H1 (cell line): ENCODE data around the gene PRDX5. TPM values are rescaled to one million over a fixed set of nuclear protein-coding genes. Genes with fewer than 3 reads are reported as not detected.
A peak's percentile ranks its signal among the peaks of the same experiment; 100 is the strongest.

Experiments
- CTCF ChIA-PET: fragments of 300-600 bp; sonication (Branson Sonifier 250); formaldehyde crosslinking; loops from one replicate; lab custom pipeline; 2021; ENCODE audit not compliant: partially characterized antibody; lab: Charles Lee
- POLR2A ChIA-PET: fragments of 300-600 bp; sonication (Branson Sonifier 250); formaldehyde crosslinking; loops from one replicate; lab custom pipeline; 2021; ENCODE audit warnings: inconsistent platforms; ENCODE audit not compliant: partially characterized antibody; lab: Charles Lee
- DNase-seq, 2 experiments: peaks; one replicate each; pipeline versions ENCODE4 v3.0.0 to v3.0.0-alpha.2; 2010 to 2022; ENCODE audit warnings: low spot score in 2 of 2, low read depth in 1 of 2, mixed read lengths in 1 of 2
- FAIRE-seq: peaks from 2 replicates; lab custom pipeline; 2011; peaks lifted over from hg19 to GRCh38; lab: Jason Lieb, UNC
- H2AFZ ChIP-seq: 2 replicates; pipeline ENCODE4 v1.8.1; 2012; ENCODE audit warnings: low read length, inconsistent platforms
- H2AK5ac ChIP-seq: 2 replicates; pipeline ENCODE4 v1.6.1; 2013; ENCODE audit warnings: low read depth, low read length
- H2BK120ac ChIP-seq: replicated peaks from 2 replicates; pipeline ENCODE3; 2013; ENCODE audit warnings: low read depth, low read length, inconsistent platforms
- H2BK12ac ChIP-seq: 2 replicates; pipeline ENCODE4 v1.6.1; 2013; ENCODE audit warnings: low read depth, low read length
- H2BK15ac ChIP-seq: 2 replicates; pipeline ENCODE4 v1.6.1; 2013; ENCODE audit warnings: low read length
- H2BK20ac ChIP-seq: 2 replicates; pipeline ENCODE4 v1.6.1; 2013; ENCODE audit warnings: low read length
- H2BK5ac ChIP-seq: 2 replicates; pipeline ENCODE4 v1.6.1; 2013; ENCODE audit warnings: low read depth, low read length
- H3K14ac ChIP-seq: 2 replicates; pipeline ENCODE4 v1.6.1; 2013; ENCODE audit warnings: inconsistent platforms; ENCODE audit not compliant: insufficient read length
- H3K18ac ChIP-seq: 2 replicates; pipeline ENCODE4 v1.6.1; 2013; ENCODE audit warnings: low read length; ENCODE audit errors: extremely low read depth
- H3K23ac ChIP-seq: 2 replicates; pipeline ENCODE4 v1.6.1; 2013; ENCODE audit warnings: inconsistent platforms; ENCODE audit not compliant: insufficient read length
- H3K23me2 ChIP-seq: 2 replicates; pipeline ENCODE4 v1.6.1; 2013; ENCODE audit warnings: low read depth, low read length
- H3K27ac ChIP-seq: 2 replicates; pipeline ENCODE4 v1.6.1; 2011; ENCODE audit warnings: low read depth, low read length, inconsistent platforms
- H3K27me3 ChIP-seq, 4 experiments: replicated peaks in 1 of 4; 1 replicate in 1 of 4; 2 replicates in 3 of 4; pipeline versions ENCODE4 v1.6.1 to v1.8.1; 2011 to 2013; ENCODE audit warnings: low read length in 3 of 4, mild to moderate bottlenecking in 3 of 4, inconsistent platforms in 2 of 4, mixed read lengths in 2 of 4, moderate library complexity in 1 of 4; ENCODE audit not compliant: control insufficient read depth in 3 of 4, insufficient read depth in 3 of 4; ENCODE audit errors: extremely low read depth in 1 of 4
- H3K36me3 ChIP-seq, 4 experiments: 2 replicates each; pipeline versions ENCODE4 v1.6.1 to v1.8.1; 2011 to 2013; ENCODE audit warnings: mild to moderate bottlenecking in 4 of 4, low read length in 3 of 4, moderate library complexity in 2 of 4, control low read depth in 1 of 4, inconsistent platforms in 1 of 4; ENCODE audit not compliant: insufficient read depth in 4 of 4, control insufficient read depth in 2 of 4
- H3K4ac ChIP-seq: replicated peaks from 2 replicates; pipeline ENCODE3; 2013; ENCODE audit warnings: low read length, low read depth, mixed read lengths, inconsistent platforms; ENCODE audit not compliant: insufficient read length
- H3K4me1 ChIP-seq, 4 experiments: replicated peaks in 1 of 4; 1 replicate in 1 of 4; 2 replicates in 3 of 4; pipeline versions ENCODE4 v1.6.1 to v1.8.1; 2011 to 2013; ENCODE audit warnings: low read length in 3 of 4, inconsistent platforms in 2 of 4, mixed read lengths in 1 of 4; ENCODE audit not compliant: insufficient read depth in 4 of 4, control insufficient read depth in 3 of 4
- H3K4me2 ChIP-seq, 2 experiments: 2 replicates each; pipeline versions ENCODE4 v1.6.1 to v1.8.1; 2011 to 2013; ENCODE audit warnings: low read depth in 2 of 2, low read length in 2 of 2, control low read depth in 1 of 2, inconsistent platforms in 1 of 2, mild to moderate bottlenecking in 1 of 2; ENCODE audit not compliant: insufficient read depth in 1 of 2
- H3K4me3 ChIP-seq, 4 experiments: fragments of 200-600, 300-600 bp in 1 of 4; sonication (generic), shearing (Covaris generic), sonication (Bioruptor Twin) in 1 of 4; 2 replicates each; pipeline versions ENCODE4 v1.5.1 to v1.8.1; 2011 to 2016; ENCODE audit warnings: low read length in 4 of 4, low read depth in 3 of 4, control low read depth in 2 of 4, inconsistent platforms in 2 of 4, mild to moderate bottlenecking in 2 of 4, mixed read lengths in 1 of 4, moderate library complexity in 1 of 4; ENCODE audit not compliant: insufficient read depth in 2 of 4; ENCODE audit errors: extremely low read depth in 1 of 4
- H3K56ac ChIP-seq: replicated peaks from 2 replicates; pipeline ENCODE3; 2013; ENCODE audit warnings: low read depth, mild to moderate bottlenecking, mixed read lengths, low read length, inconsistent platforms; ENCODE audit not compliant: insufficient read length
- H3K79me1 ChIP-seq: 2 replicates; pipeline ENCODE4 v1.6.1; 2013; ENCODE audit warnings: low read depth, low read length, control low read depth
- H3K79me2 ChIP-seq, 2 experiments: 2 replicates each; pipeline versions ENCODE4 v1.6.1 to v1.8.1; 2012 to 2013; ENCODE audit warnings: low read length in 2 of 2, mild to moderate bottlenecking in 2 of 2, inconsistent platforms in 1 of 2; ENCODE audit not compliant: insufficient read depth in 2 of 2, control insufficient read depth in 1 of 2
- H3K9ac ChIP-seq, 4 experiments: replicated peaks in 1 of 4; 1 replicate in 1 of 4; 2 replicates in 3 of 4; pipeline versions ENCODE4 v1.6.1 to v1.8.1; 2011 to 2013; ENCODE audit warnings: low read depth in 3 of 4, low read length in 3 of 4, control low read depth in 2 of 4, mild to moderate bottlenecking in 2 of 4, moderate library complexity in 2 of 4, inconsistent platforms in 1 of 4; ENCODE audit errors: extremely low read depth in 1 of 4
- H3K9me3 ChIP-seq, 2 experiments: 2 replicates each; pipeline versions ENCODE4 v1.6.1 to v1.8.1; 2012 to 2013; ENCODE audit warnings: mild to moderate bottlenecking in 2 of 2, moderate library complexity in 2 of 2, control low read depth in 1 of 2, inconsistent platforms in 1 of 2, low read depth in 1 of 2, low read length in 1 of 2, mixed read lengths in 1 of 2; ENCODE audit not compliant: insufficient read depth in 2 of 2
- H4K20me1 ChIP-seq, 2 experiments: replicated peaks in 1 of 2; 2 replicates each; pipeline versions ENCODE3 to v1.8.1; 2011 to 2013; ENCODE audit warnings: inconsistent platforms in 2 of 2, low read length in 2 of 2, mild to moderate bottlenecking in 1 of 2; ENCODE audit not compliant: insufficient read depth in 2 of 2, control insufficient read depth in 1 of 2
- H4K5ac ChIP-seq: 2 replicates; pipeline ENCODE4 v1.6.1; 2013; ENCODE audit warnings: low read length, low read depth, mixed read lengths, inconsistent platforms; ENCODE audit not compliant: insufficient read length
- H4K8ac ChIP-seq: 2 replicates; pipeline ENCODE4 v1.8.0; 2013; ENCODE audit warnings: mild to moderate bottlenecking, moderate library complexity, low read length, inconsistent platforms; ENCODE audit not compliant: insufficient read depth; ENCODE audit errors: extremely low read depth
- H4K91ac ChIP-seq: replicated peaks from 2 replicates; pipeline ENCODE3; 2013; ENCODE audit warnings: low read length, mixed read lengths, inconsistent platforms; ENCODE audit not compliant: insufficient read length
- ATF2 ChIP-seq: IDR thresholded peaks from 2 replicates; pipeline ENCODE4 v1.6.1; 2012; ENCODE audit warnings: low read length, inconsistent platforms
- BCL11A ChIP-seq, 2 experiments: IDR thresholded peaks; one replicate each; pipeline ENCODE4 v1.6.1; 2011; ENCODE audit warnings: low read depth in 2 of 2, low read length in 2 of 2, mild to moderate bottlenecking in 2 of 2
- CHD1 ChIP-seq: IDR thresholded peaks from 2 replicates; pipeline ENCODE4 v1.6.1; 2012; ENCODE audit warnings: low read depth, low read length, improper control_type of control experiment
- POLR2AphosphoS5 ChIP-seq: IDR thresholded peaks from 2 replicates; pipeline ENCODE4 v1.6.1; 2011; ENCODE audit warnings: low read depth, low read length
- RAD21 ChIP-seq, 2 experiments: IDR thresholded peaks in 1 of 2; conservative IDR thresholded peaks in 1 of 2; 2 replicates each; pipeline ENCODE4 v1.6.1; 2011; ENCODE audit warnings: low read depth in 2 of 2, low read length in 2 of 2, improper control_type of control experiment in 1 of 2, inconsistent platforms in 1 of 2, mild to moderate bottlenecking in 1 of 2, moderate library complexity in 1 of 2
- SP4 ChIP-seq: IDR thresholded peaks from 2 replicates; pipeline ENCODE4 v1.6.1; 2012; ENCODE audit warnings: low read length, inconsistent platforms
- TAF7 ChIP-seq: optimal IDR thresholded peaks from 2 replicates; pipeline ENCODE3; 2011; ENCODE audit warnings: low read depth, mild to moderate bottlenecking, inconsistent platforms, low read length, moderate library complexity, borderline replicate concordance
- YY1 ChIP-seq: IDR thresholded peaks from 2 replicates; pipeline ENCODE4 v1.6.1; 2011; ENCODE audit warnings: low read depth, mild to moderate bottlenecking, low read length
- WGBS, 2 experiments: shearing (Covaris generic) in 1 of 2; methylation state at CpG; one replicate each; pipeline versions ENCODE4 v1.1.6 to v1.1.7; 2013 to 2015; ENCODE audit warnings: low lambda C conversion rate in 2 of 2, mixed read lengths in 2 of 2, inconsistent platforms in 1 of 2, low coverage in 1 of 2, missing lambda C conversion rate in 1 of 2; ENCODE audit not compliant: insufficient replicate concordance in 2 of 2, insufficient coverage in 1 of 2, insufficient read length in 1 of 2; ENCODE audit errors: extremely low coverage in 1 of 2, missing lambda C conversion rate in 1 of 2; 5-methylcytosine and 5-hydroxymethylcytosine counted together
- polyA plus RNA-seq, 7 experiments: library from polyadenylated mRNA; depleted of rRNA in 3 of 7; stranded (reverse) in 5 of 7; unstranded in 2 of 7; fragments of >200 nt in 5 of 7; fragments of 200-250 nt in 2 of 7; gene quantifications; 1 replicate in 5 of 7; 2 replicates in 1 of 7; 4 replicates in 1 of 7; pipeline versions ENCODE4 v1.2.1 to v1.2.3, GENCODE V29; 2011 to 2013; ENCODE audit warnings: missing spikeins in 2 of 7, mixed read lengths in 2 of 7
- total RNA-seq: library from RNA; stranded (reverse); fragmentation: NEBNext Ultra II Directional; extraction: Animal tissue kit (Norgen Biotek cat#: 25700); gene quantifications from 2 replicates; pipeline ENCODE4 v1.2.1, GENCODE V29; 2021
- TF ChIP-seq, protein P1 (sequence below): IDR thresholded peaks from 2 replicates; pipeline ENCODE4 v1.6.1; 2012; ENCODE audit warnings: inconsistent platforms

The PRDX5 gene
- total and polyA plus RNA-seq, 2 of the 8 experiments (the other 6 are each of a cell fraction or from before 2014, with no cell fraction given) = 201 to 582 TPM

GRCh38 chr11:64316672-64317324 is 1.1 kb upstream of the PRDX5 start:
- peak overlapping the region; percentile 94 for H4K91ac ChIP-seq
- peaks cover 0 to 3% of the 10 kb centered on the region in 2 experiments for H4K20me1 ChIP-seq
- no peaks in the 10 kb centered on the region for H3K9me3 ChIP-seq
- H3K23ac ChIP-seq = no peak overlapping the region
- ChIA-PET POLR2A (interaction anchor here (0.9 to 6.6 kb wide), 26 partner anchors 9 to 250 kb away, joined by 3 to 61 read pairs (median 6); partner anchors contain the start of genes CCDC88B, ESRRA, FERMT3 and NUDT22), CTCF (interaction anchor here (0.7 to 20.8 kb wide), 12 partner anchors 10 to 372 kb away, joined by 3 to 614 read pairs (median 3); partner anchors contain the start of genes BAD, CATSPERZ, CCDC88B and NUDT22)
- peak overlapping the region; percentile 60 to 75 for H3K4me2 ChIP-seq
- no peak overlapping the region for H2BK120ac ChIP-seq
- H3K79me2 ChIP-seq = peaks cover 0 to 18% of the 10 kb centered on the region in 2 experiments; a peak in 1 of 4 replicates
- H2BK20ac ChIP-seq = no peak overlapping the region
- WGBS, 2 experiments = 10% methylated on average over 32 of the region's 32 CpGs; no CpG with 5 or more reads in 1 of the 2 experiments
- H3K14ac ChIP-seq = no peak overlapping the region
- no peaks in the 10 kb centered on the region for H3K27me3 ChIP-seq
- peak overlapping the region; percentile 86 for H3K56ac ChIP-seq
- peaks cover 5% of the 10 kb centered on the region; the same call in 1 of the 2 replicates for H3K23me2 ChIP-seq
- peak overlapping the region; percentile 97; the same call in 1 of the 2 replicates for H4K8ac ChIP-seq
- H3K4me1 ChIP-seq = peaks cover 0 to 5% (median 3%) of the 10 kb centered on the region in 4 experiments; a peak in 5 of 7 replicates
- peak overlapping the region; percentile 73 to 80 (median 77) for H3K4me3 ChIP-seq
- H2BK5ac ChIP-seq = peak overlapping the region; percentile 84
- H2BK15ac ChIP-seq = no peak overlapping the region
- no peak for DNase-seq
- H2AK5ac ChIP-seq = 0 out of 2 replicates have a peak overlapping the region, but pooled peaks have one; percentile 71
- peaks cover 7% of the 10 kb centered on the region; the same call in 1 of the 2 replicates for H3K79me1 ChIP-seq
- no peak overlapping the region for H2BK12ac ChIP-seq
- peak overlapping the region; percentile 7 for H4K5ac ChIP-seq
- peak overlapping the region; percentile 71 for H3K18ac ChIP-seq
- H2AFZ ChIP-seq = no peak overlapping the region
- H3K9ac ChIP-seq = peak overlapping the region; percentile 70 to 85 (median 79)
- no peak for FAIRE-seq
- peak overlapping the region; percentile 91 for H3K27ac ChIP-seq
- H3K4ac ChIP-seq = peak overlapping the region; percentile 85
- H3K36me3 ChIP-seq = peaks cover 2 to 26% (median 15%) of the 10 kb centered on the region in 4 experiments; a peak in 7 of 8 replicates
- TF ChIP-seq CHD1 (no peak), RAD21 (IDR thresholded peaks at IDR 0.05 in 1 of 2, conservative IDR thresholded peaks at IDR 0.05 in 1 of 2; ENCODE audit: low read depth in 2 of 2, low read length in 2 of 2) (peak; percentile 33 to 41; a peak in 3 of 4 replicates), YY1 (no peak), SP4 (no peak), BCL11A (IDR thresholded peaks at IDR 0.05; ENCODE audit: low read depth in 2 of 2, low read length in 2 of 2) (no peak), POLR2AphosphoS5 (peak; percentile 14), TAF7 (peak; percentile 42), ATF2 (no peak)
- TF ChIP-seq, protein P1, sequence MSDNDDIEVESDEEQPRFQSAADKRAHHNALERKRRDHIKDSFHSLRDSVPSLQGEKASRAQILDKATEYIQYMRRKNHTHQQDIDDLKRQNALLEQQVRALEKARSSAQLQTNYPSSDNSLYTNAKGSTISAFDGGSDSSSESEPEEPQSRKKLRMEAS = peak; percentile 15; the same call in 1 of the 2 replicates
